Measurements from ENCODE around the gene TUBGCP6. TPM values are rescaled to one million over a fixed set of nuclear protein-coding genes. Genes with fewer than 3 reads are reported as not detected.

The TUBGCP6 gene
- polyA plus RNA-seq, 1 donor from 2014 or later = 74.5 TPM

GRCh38 chr22:50260801-50261614, 16.2 kb upstream of the TUBGCP6 start:
- TF ChIP-seq CTCF (IDR thresholded peaks at IDR 0.05; ENCODE audit: poor library complexity, severe bottlenecking) (no peak), MXI1 (conservative IDR thresholded peaks at IDR 0.05; ENCODE audit: poor library complexity, severe bottlenecking) (peak; percentile 79), TAF1 (IDR thresholded peaks at IDR 0.05; ENCODE audit: low read depth) (no peak), EP300 (conservative IDR thresholded peaks at IDR 0.05; ENCODE audit: poor library complexity, severe bottlenecking) (no peak), SMC3 (conservative IDR thresholded peaks at IDR 0.05; ENCODE audit: poor library complexity) (no peak), POLR2AphosphoS5 (IDR thresholded peaks at IDR 0.05) (no peak)
- H3K4me3 ChIP-seq (ENCODE audit: low read length) = peak overlapping the region; percentile 83
- H3K9me3 ChIP-seq (ENCODE audit: low read length) = no peaks in the 10 kb centered on the region
- peak overlapping the region; percentile 61 for H3K27ac ChIP-seq (ENCODE audit: low read length)
- H3K9ac ChIP-seq (ENCODE audit: low read length) = peak overlapping the region; percentile 72
- H2AFZ ChIP-seq (ENCODE audit: low read depth, low read length) = no peak overlapping the region
- H3K27me3 ChIP-seq (ENCODE audit: insufficient read depth, low read depth, low read length) = no peaks in the 10 kb centered on the region
- no peaks in the 10 kb centered on the region for H3K36me3 ChIP-seq (ENCODE audit: insufficient read depth, low read length)
- H3K79me2 ChIP-seq (replicated peaks; ENCODE audit: insufficient read depth, low read length) = peaks cover 6% of the 10 kb centered on the region
- no peaks in the 10 kb centered on the region for H4K20me1 ChIP-seq (ENCODE audit: insufficient read depth)
- peak overlapping the region; percentile 76 for H3K4me2 ChIP-seq (ENCODE audit: low read length)
- H3K9me2 ChIP-seq (ENCODE audit: insufficient read depth, low read length) = no peaks in the 10 kb centered on the region
- H3F3A ChIP-seq (ENCODE audit: insufficient read depth, low read length, poor library complexity, severe bottlenecking) = no peaks in the 10 kb centered on the region

GRCh38 chr22:50260434-50260800, 15.6 kb upstream of the TUBGCP6 start:
- H3K79me2 ChIP-seq (replicated peaks; ENCODE audit: insufficient read depth, low read length) = peaks cover 6% of the 10 kb centered on the region
- peak overlapping the region; percentile 72 for H3K9ac ChIP-seq (ENCODE audit: low read length)
- peak overlapping the region; percentile 76 for H3K4me2 ChIP-seq (ENCODE audit: low read length)
- TF ChIP-seq EP300 (conservative IDR thresholded peaks at IDR 0.05; ENCODE audit: poor library complexity, severe bottlenecking) (no peak), RAD21 (conservative IDR thresholded peaks at IDR 0.05) (no peak), REST (IDR thresholded peaks at IDR 0.05; ENCODE audit: borderline replicate concordance) (no peak), CTCF (IDR thresholded peaks at IDR 0.05; ENCODE audit: poor library complexity, severe bottlenecking) (no peak), EZH2 (IDR thresholded peaks at IDR 0.05; ENCODE audit: borderline replicate concordance, insufficient read depth, low read length, poor library complexity, severe bottlenecking) (no peak), SMC3 (conservative IDR thresholded peaks at IDR 0.05; ENCODE audit: poor library complexity) (no peak), TAF1 (IDR thresholded peaks at IDR 0.05; ENCODE audit: low read depth) (no peak), POLR2AphosphoS5 (IDR thresholded peaks at IDR 0.05) (no peak), MXI1 (conservative IDR thresholded peaks at IDR 0.05; ENCODE audit: poor library complexity, severe bottlenecking) (no peak)
- no peaks in the 10 kb centered on the region for H3K9me3 ChIP-seq (ENCODE audit: low read length)
- no peaks in the 10 kb centered on the region for H3F3A ChIP-seq (ENCODE audit: insufficient read depth, low read length, poor library complexity, severe bottlenecking)
- H4K20me1 ChIP-seq (ENCODE audit: insufficient read depth) = no peaks in the 10 kb centered on the region
- no peaks in the 10 kb centered on the region for H3K36me3 ChIP-seq (ENCODE audit: insufficient read depth, low read length)
- H3K27ac ChIP-seq (ENCODE audit: low read length) = peak overlapping the region; percentile 61
- H3K27me3 ChIP-seq (ENCODE audit: insufficient read depth, low read depth, low read length) = no peaks in the 10 kb centered on the region
- no peak overlapping the region for H2AFZ ChIP-seq (ENCODE audit: low read depth, low read length)
- no peaks in the 10 kb centered on the region for H3K9me2 ChIP-seq (ENCODE audit: insufficient read depth, low read length)
- H3K4me3 ChIP-seq (ENCODE audit: low read length) = peak overlapping the region; percentile 83

Measured in neural cell (in vitro differentiated cells).